Lower leg skin (tissue), 3 donors: ENCODE results near the gene CAPN5.

ENCODE experiments used
- POLR2A ChIP-seq, 2 donors: fragments of 450-650 bp; IDR thresholded peaks; one replicate each; pipeline ENCODE4 v1.6.1; 2016 to 2017; ENCODE audit warnings: antibody characterized with exemption in 2 of 2, mild to moderate bottlenecking in 1 of 2, moderate library complexity in 1 of 2
- TF ChIP-seq, protein P1 (sequence below), 3 donors: fragments of 450-650 bp; IDR thresholded peaks; one replicate each; pipeline ENCODE4 v1.5.1; 2016; ENCODE audit warnings: antibody characterized with exemption in 3 of 3, mild to moderate bottlenecking in 3 of 3, moderate library complexity in 2 of 3

DNA sequence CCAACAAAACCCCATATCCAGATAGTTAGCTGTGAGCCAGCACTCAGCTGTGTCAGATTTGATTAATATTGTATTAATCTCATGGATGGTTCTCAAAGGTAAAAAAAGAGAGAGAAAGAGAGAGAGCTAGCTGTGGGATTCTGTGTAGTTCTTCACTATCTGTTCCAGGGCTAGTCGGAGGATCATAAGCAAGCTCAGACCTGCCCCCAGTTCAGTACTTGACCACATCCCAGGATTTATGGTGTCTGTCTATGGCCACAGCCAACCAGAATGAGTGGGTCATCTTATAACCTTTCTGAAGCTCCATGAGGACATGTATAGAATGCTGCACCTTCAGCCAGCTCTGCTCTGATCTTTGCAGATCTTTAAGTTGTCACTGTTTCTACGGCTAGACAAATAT, 46.0 kb upstream of the CAPN5 start:
- TF ChIP-seq POLR2A (IDR thresholded peaks at IDR 0.05), result no peak
- TF ChIP-seq, protein P1, sequence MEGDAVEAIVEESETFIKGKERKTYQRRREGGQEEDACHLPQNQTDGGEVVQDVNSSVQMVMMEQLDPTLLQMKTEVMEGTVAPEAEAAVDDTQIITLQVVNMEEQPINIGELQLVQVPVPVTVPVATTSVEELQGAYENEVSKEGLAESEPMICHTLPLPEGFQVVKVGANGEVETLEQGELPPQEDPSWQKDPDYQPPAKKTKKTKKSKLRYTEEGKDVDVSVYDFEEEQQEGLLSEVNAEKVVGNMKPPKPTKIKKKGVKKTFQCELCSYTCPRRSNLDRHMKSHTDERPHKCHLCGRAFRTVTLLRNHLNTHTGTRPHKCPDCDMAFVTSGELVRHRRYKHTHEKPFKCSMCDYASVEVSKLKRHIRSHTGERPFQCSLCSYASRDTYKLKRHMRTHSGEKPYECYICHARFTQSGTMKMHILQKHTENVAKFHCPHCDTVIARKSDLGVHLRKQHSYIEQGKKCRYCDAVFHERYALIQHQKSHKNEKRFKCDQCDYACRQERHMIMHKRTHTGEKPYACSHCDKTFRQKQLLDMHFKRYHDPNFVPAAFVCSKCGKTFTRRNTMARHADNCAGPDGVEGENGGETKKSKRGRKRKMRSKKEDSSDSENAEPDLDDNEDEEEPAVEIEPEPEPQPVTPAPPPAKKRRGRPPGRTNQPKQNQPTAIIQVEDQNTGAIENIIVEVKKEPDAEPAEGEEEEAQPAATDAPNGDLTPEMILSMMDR (IDR thresholded peaks at IDR 0.05), result no peak
